PFSK-1 (cell line): ENCODE data around the gene MAST1.

Experiments used
- POLR2AphosphoS5 ChIP-seq: IDR thresholded peaks from 2 replicates; pipeline ENCODE4 v1.6.1; 2012; ENCODE audit warnings: low read depth, mild to moderate bottlenecking, control low read depth, low read length, moderate library complexity
- TAF1 ChIP-seq: IDR thresholded peaks from 2 replicates; pipeline ENCODE4 v1.6.1; 2012; ENCODE audit warnings: low read length, control low read depth, borderline replicate concordance; ENCODE audit not compliant: insufficient read depth
- TF ChIP-seq, protein P1 (sequence below), 2 experiments: IDR thresholded peaks; 2 replicates each; pipeline versions ENCODE4 v1.6.1 to v1.8.0; 2011 to 2012; ENCODE audit warnings: low read depth in 2 of 2, low read length in 2 of 2, control low read depth in 1 of 2, inconsistent platforms in 1 of 2, mild to moderate bottlenecking in 1 of 2, moderate library complexity in 1 of 2; ENCODE audit not compliant: insufficient read depth in 1 of 2

DNA sequence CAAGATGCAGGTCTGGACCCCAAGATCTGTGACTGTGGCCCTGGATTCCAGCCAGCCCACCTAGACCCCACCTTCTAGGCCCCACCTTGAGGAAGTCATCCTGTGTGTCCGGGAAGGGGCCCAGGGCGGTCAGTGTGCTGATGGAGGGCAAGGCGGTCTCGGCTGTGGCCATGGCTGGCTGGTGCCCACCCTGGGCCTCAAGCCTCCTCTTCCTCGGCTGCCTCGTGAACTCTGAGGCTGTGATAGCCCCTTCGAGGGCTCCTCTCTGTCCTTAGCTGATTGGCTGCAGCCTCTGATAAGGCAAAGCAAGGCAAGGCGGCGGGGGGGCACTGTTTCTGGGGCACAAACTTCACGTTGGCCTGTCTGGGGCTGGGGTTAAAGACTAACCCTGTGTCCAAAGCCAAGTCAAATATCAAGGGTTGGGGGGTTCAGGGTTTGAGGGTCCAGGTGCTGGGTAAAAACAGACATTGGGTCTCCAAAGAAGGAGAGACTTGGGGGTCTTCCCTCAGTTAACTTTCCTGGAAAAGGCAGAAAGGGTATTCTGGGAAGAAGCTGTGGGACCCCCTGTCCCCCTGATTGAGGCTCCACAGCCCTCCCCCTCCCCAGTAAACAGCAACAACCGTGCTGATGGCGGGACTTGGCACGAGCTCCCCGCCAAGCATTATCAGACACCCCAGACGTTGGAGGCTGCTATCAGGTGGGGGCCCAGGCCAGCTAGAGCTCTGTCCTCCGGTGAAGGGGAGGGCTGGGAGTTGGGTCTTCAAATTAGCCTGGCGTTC, 48.8 kb downstream of the MAST1 start, which contains the start of gene KLF1:
- no peak for TF ChIP-seq TAF1
- no peak for TF ChIP-seq POLR2AphosphoS5
- TF ChIP-seq, protein P1, sequence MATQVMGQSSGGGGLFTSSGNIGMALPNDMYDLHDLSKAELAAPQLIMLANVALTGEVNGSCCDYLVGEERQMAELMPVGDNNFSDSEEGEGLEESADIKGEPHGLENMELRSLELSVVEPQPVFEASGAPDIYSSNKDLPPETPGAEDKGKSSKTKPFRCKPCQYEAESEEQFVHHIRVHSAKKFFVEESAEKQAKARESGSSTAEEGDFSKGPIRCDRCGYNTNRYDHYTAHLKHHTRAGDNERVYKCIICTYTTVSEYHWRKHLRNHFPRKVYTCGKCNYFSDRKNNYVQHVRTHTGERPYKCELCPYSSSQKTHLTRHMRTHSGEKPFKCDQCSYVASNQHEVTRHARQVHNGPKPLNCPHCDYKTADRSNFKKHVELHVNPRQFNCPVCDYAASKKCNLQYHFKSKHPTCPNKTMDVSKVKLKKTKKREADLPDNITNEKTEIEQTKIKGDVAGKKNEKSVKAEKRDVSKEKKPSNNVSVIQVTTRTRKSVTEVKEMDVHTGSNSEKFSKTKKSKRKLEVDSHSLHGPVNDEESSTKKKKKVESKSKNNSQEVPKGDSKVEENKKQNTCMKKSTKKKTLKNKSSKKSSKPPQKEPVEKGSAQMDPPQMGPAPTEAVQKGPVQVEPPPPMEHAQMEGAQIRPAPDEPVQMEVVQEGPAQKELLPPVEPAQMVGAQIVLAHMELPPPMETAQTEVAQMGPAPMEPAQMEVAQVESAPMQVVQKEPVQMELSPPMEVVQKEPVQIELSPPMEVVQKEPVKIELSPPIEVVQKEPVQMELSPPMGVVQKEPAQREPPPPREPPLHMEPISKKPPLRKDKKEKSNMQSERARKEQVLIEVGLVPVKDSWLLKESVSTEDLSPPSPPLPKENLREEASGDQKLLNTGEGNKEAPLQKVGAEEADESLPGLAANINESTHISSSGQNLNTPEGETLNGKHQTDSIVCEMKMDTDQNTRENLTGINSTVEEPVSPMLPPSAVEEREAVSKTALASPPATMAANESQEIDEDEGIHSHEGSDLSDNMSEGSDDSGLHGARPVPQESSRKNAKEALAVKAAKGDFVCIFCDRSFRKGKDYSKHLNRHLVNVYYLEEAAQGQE (IDR thresholded peaks at IDR 0.05; ENCODE audit: insufficient read depth in 1 of 2, low read depth in 2 of 2, low read length in 2 of 2), result no peak
